GM19099 (cell line): ENCODE data around the gene FRMD3.

Experiments used
- POLR2A ChIP-seq: IDR thresholded peaks from 3 replicates; pipeline ENCODE4 v1.6.1; 2011; ENCODE audit warnings: low read depth; ENCODE audit not compliant: insufficient read length; ENCODE audit errors: extremely low read depth

FRMD3 gene

DNA sequence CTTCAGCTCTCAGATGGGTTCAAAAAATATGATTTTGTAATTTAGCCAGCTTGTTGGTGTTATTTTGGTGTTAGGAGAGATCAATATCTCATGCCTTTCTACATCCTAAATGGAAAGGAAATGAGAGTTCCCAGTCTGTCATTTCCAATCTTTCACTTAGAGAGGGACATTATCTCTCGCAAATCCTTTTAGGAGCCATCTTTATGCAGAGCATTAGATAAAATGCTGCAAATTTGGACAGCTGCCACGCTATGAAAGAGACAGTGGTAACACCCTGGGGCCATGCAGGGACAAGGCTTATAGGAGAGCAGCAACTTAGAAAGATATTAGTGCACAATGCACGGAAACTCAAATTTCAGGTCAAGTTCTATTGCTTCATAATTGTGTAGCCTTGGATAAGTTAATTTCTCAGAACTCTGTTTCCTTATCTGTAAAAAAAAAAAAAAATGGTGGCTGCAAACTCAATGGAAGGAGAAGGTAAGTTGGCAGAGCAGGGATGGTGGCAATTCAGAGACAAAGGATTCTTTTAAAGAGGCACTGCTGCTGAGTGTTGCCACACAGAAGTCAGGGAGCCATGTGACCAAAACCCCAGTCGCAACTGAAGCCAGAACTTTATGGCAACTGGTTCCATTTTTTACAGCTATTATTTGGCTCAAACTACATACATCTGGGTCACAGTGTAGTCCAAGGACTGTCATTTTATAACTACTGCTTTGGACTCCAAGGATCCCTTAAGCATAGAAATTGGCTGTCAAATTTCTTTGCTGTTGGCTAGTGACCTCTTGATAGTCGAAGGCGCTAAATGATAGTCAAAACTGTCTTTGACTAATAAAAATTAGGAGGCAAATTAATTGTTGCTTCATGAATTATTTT lies 210.2 kb downstream of the FRMD3 start:
- no peak for TF ChIP-seq POLR2A

- TF ChIP-seq POLR2A: no peak
Measured at GRCh38 chr9:83327323-83327722, 210.9 kb downstream of the FRMD3 start.

DNA sequence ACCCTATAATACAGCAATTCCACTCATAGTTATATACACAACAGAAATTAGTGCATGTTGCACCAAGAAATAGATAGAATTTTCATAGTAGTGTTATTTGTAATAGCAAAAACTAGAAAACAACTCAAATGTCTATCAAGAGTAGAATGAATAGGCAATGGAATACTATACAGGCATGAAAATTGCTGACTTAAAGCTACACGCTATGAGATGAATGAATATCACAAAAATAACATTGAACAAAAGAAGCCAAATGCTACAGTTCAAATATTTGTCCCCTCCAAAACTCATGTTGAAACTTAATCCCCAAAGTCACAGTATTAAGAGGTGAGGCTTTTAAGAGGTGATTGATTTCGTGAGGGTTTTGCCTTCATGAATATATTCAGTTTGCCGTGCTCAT lies 215.1 kb downstream of the FRMD3 start:
- TF ChIP-seq POLR2A: no peak

DNA sequence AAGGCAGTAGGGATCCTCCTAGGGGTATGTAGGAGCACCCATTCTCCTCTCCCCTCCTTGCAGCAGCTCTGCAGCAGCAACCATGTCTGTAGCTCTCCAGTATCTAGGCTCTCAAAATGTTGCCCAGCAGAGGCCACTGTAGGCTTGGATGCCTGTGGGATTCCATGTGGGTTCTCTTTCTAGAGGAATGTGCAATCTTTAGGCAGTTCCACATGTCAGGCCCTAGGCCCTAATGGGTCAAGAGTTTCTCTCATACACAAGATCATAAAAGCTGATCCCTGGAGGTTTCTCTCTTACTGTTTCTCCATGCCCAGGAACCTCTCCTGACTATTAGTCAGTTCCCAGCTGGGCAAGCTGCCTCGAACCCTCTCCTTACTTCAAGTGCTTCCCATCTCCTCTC lies 215.8 kb downstream of the FRMD3 start:
- no peak for TF ChIP-seq POLR2A

DNA sequence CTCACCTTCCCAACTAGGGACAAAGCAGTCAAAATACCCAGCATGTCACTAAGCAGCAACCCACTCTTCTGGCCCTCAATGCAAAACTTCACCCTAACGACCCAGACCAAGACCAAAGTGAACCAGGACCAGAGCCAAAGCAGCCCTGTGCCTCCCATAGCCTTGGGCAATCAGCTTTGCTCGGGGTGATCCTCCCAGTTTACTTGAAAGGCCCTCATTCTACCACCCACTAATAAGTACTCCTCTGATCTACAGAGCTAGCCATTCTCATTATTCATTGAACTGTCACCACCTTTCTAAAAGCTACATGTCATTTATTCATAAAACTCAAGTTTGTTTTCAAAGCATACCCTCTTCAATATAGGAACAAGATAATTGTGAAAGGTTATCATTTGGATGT lies 221.0 kb downstream of the FRMD3 start:
- TF ChIP-seq POLR2A: no peak

DNA sequence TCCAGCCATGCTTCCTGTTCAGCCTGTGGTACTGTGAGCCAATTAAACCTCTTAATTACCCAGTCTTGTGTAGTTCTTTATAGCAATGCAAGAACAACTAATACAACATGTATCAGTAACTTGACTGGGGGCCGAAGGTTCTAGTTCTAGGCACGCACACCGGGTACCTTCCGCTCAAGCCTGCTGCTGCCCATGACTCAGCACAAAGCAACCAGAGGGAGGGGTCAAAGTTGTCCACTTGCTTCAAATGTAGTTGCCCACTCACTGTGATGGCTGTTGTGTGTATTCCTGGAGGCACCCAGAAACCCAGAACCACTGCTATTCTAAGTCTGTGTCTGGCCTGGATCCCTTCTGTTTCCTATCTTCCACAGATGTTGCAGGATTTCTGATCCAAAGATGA lies 222.6 kb downstream of the FRMD3 start:
- no peak for TF ChIP-seq POLR2A

- no peak for TF ChIP-seq POLR2A
Measured at GRCh38 chr9:83313781-83314180, 224.4 kb downstream of the FRMD3 start.

- no peak for TF ChIP-seq POLR2A
Measured at GRCh38 chr9:83312537-83312936, 225.7 kb downstream of the FRMD3 start.

DNA sequence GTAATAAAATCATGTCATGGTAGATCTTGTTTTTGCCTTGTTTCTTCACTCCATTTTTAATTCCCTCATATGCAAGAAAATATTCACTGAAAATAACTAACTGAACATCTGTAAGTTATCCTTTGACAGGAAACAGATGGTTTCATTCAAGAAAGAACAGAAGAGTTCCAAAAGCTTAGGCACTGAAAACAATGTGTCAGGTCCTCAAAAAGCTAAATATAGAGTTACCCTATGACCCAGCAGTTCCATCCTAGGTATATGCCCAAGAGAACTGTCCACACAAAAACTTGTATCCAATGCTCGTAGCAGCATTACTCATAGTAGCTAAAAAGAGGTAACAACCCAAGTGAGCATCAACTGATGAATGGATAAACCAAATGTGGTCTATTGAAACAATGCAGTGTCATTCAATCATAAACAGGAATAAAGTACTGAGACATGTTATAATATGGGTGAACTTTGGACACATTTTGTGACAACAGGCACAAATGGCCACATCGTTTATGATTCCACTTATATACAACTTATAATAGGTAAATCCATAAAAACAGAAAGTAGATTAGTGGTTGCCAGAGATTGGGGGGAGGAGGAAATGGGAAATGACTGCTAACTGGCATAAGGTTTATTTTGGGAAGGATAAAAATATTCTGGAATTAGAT lies 231.0 kb downstream of the FRMD3 start:
- no peak for TF ChIP-seq POLR2A

- TF ChIP-seq POLR2A: no peak
Measured at GRCh38 chr9:83304686-83305085, 233.5 kb downstream of the FRMD3 start.

GRCh38 chr9:83299571-83299970 lies 238.6 kb downstream of the FRMD3 start:
- no peak for TF ChIP-seq POLR2A

GRCh38 chr9:83299094-83299493 lies 239.1 kb downstream of the FRMD3 start:
- TF ChIP-seq POLR2A: no peak

- TF ChIP-seq POLR2A: no peak
Measured at GRCh38 chr9:83296123-83296522, 242.1 kb downstream of the FRMD3 start.

DNA sequence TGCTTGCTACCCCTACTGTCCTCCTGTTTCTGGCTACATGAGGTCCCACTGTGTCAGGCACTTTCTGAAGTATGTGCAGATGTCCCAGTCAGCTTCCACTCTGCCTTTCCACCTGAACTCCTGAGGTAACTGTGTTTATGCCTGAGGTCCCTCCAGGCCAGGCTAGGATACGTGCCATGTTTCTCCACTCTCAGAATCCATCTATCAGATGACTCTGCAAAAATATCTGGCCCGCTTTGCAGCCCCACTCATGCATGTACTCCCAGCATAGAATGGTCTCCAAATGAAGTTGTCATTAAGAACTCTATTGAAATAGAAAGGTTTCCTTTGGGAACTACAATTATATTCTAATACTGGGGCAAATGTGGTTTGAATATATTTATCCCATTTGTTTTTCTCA lies 243.4 kb downstream of the FRMD3 start:
- no peak for TF ChIP-seq POLR2A

GRCh38 chr9:83291196-83291595 lies 247.0 kb downstream of the FRMD3 start:
- TF ChIP-seq POLR2A: no peak

- TF ChIP-seq POLR2A: no peak
Measured at GRCh38 chr9:83290692-83291091, 247.5 kb downstream of the FRMD3 start.
